ENCODE results near the gene FAM169A.
"Not testable (repeated sequence)": the region's sequence is repeated elsewhere in the genome, so short reads cannot be mapped to it uniquely, and the experiment has no call there.

GRCh38 chr5:74911421-74911820 lies 45.2 kb upstream of the FAM169A start:
- TF ChIP-seq EP300, CTCF (IDR thresholded peaks at IDR 0.05): not testable (repeated sequence)

Data from suprapubic skin (tissue), 3 donors.